Right kidney (tissue), 1 donor: ENCODE measurements around the gene METTL14.

Experiments used
- DNase-seq: peaks from one replicate; pipeline ENCODE4 v3.0.0-alpha.2; 2016

Gene METTL14

DNA sequence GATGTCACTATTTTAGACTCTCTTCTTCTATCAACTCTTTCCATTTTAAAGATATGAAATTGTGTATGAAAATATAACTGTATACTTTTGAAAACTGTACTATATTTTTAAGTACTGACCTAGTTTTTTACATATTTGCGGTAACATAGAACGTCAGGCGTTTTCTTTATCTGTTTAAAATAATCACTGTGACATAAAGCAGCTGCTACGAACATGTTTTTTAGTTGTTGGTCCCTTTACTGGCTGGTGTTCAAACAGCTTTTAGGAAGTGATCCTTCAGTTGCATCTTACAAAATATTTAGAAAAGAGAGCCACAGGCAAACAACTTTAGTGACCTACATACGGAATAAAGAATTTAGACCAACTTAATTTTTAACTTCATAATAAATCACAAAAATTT, 73.1 kb downstream of the METTL14 start:
- no peak for DNase-seq

DNA sequence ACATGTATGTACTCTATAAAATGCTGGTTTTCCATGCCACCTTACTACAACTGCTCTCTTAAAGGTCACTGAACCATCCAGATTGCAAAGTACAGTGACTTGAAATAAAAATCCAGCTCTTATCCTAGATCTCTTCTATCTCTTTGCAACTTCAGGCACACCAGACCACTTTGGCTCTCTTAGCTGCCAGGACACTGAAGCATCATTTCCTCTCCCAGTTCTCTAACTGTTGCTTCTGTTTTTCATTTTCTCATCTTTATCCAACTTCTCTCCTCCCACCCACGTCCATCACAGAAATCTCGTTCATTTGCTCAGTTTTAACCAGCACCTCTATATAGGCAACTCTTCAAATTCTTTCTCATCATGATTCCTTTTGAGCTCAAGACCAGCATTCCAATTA, 74.3 kb downstream of the METTL14 start:
- no peak for DNase-seq

DNA sequence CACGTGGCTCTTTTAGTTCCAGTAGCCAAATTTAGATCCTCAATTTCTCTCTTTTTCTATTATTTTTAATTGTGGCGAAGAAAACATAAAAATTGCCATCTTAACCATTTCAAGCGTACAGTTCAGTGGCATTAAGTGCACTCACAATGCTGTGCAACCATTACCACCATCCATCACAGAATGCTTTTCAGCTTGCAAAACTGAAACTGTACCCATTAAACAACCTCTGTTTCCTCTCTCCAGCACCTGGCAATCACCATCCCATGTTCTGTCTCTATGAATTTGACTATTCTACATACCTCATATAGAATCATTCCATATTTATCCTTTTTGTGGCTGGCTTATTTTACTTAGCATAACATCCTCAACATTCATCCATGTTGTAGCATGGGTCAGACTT, 74.9 kb downstream of the METTL14 start:
- no peak for DNase-seq

DNA sequence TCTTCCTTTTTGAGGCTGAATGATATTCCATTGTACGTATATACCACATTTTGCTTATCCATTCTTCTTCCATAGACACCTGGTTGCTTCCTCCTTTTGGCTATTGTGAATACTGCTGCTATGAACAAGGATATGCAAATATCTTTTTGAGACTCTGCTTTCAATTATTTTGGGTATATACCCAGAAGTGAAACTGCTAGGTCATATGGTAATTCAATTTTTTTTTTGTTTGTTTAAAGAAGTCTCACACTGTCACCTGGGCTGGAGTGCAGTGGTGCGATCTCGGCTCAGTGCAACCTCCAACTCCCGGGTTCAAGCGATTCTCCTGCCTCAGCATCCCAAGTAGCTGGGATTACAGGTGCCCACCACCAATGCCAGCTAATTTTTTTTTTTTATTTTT, 75.3 kb downstream of the METTL14 start:
- no peak for DNase-seq

DNA sequence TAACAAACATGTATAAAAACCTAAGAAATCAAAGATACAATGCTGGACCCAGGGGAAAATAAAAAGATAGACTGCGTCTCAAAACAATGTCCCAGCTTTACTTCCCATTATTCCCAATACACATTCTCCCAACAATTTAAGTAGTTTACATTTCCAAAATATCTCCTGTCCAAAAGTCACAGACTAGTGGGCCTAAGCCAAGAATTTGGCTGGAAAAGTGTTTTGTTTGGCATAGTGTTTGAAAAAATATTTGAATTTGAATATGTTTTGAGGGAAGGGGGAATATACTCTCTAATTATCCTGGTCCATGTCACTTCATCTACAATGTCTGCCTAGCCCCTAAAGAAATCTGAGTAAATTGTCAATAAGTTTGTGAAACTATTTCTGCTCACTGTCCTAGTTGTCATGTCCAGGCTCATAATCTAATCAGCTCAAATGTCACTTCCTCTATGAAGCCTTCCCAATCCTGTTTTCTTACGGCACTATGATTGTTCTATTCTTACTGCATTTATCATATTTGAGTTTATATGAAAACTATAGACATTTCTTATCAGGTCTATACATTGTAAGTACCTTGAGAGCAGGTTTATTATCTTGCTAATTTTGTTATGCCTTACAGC, 76.3 kb downstream of the METTL14 start:
- DNase-seq, result no peak

DNA sequence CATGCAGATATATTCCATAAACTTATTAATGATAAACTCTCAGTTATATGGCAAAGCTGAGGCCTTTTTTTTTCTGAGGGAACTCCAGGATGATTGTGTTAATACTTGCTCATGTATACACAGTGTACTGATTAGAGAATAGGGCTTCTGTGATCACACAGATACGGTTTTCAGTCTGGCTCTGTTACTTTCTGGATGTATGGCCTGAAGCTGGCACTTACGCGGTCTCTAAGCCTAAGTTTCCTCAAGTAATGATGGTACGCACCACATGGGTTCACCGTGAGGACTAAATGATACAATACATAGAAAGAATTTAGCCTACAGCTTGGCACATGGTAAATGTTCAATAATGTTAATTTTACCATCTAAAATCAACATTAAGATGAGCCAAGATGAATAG, 77.0 kb downstream of the METTL14 start:
- no peak for DNase-seq

DNA sequence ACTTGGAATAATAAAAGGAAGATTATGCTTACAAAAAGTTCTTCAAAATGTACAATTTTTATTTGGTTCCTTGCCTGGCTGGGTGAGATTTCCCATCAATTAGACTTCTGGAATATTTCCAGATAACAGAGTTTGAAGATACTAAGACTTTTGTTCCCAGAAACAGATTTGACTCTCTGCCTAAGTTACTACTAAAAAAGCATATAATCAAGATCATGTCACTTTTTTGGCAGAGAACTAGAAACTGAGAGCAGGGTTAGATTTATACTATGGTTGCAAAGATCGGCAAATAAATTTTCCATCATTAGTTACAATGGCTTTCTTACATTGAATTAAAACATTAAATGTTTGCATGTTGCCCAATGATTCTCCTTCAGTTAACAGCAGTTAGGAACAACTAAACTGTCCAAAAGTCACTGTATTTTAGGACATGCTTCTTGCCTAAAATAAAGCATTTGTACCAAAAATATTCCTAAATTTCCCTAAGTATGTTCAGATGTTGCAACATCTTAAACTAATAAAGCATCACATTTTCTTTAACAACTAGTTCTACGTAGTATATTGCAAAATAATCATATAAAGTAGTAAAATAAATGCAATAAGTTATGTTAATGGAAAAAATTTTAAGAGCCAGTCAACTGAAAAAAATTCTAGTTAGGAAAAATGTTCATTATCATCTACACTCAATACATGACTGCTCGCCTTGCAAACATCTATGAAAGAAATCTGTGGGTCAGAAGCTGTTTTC, 77.7 kb downstream of the METTL14 start:
- no peak for DNase-seq
